ENCODE results near the gene CTBP2. TPM values are rescaled to one million over a fixed set of nuclear protein-coding genes. Genes with fewer than 3 reads are reported as not detected.

The CTBP2 gene
- total and polyA plus RNA-seq, 10 of the 15 experiments (the other 5 are each of a cell fraction or from before 2014, with no cell fraction given), result 0.02 to 0.72 (median 0.06) TPM; not detected in 2

DNA sequence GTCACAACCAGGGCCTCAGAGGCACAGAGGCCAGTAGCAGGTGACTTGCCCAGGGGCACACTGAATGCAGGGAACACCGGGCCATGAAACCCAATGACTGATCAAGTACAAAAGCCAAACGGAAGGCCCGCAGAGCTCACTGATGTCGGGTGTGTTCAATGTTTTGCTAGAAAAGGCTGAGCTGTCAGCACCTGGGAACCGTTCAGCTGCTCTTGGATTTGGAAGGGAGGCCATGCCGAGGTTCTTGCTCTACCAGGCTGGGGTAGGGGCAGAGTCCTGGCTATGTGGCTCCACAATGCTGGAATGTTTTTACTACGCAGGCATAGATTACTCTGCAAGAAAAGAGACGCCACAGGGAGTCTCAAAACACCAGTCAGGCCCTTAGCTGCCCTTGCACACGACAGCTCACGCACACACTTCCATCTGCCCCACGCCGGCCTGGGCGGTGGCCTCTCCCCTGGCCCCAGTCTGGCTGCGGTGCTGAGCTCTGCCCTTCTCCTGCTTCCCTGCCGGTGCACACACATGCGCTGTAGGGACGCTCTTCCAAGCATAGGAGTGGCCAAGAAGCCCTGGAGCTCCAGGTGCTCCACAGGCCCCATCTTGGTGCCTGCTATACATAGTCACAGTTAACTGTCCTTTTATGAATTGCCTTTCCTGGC is 138.5 kb downstream of the CTBP2 start:
- Histone ChIP-seq H3K9ac (ENCODE audit: control insufficient read depth, insufficient read depth, low read length) (no peak overlapping the region), H3K4me1 (ENCODE audit: control insufficient read depth, insufficient read depth, low read length) (no peaks in the 10 kb centered on the region), H4K20me1 (ENCODE audit: control insufficient read depth, insufficient read depth) (no peaks in the 10 kb centered on the region), H3K4me3 (no peak overlapping the region), H2AFZ (ENCODE audit: control insufficient read depth, low read depth, low read length) (no peak overlapping the region), H3K4me2 (ENCODE audit: control insufficient read depth, insufficient read depth) (no peak overlapping the region), H3K9me3 (replicated peaks; ENCODE audit: control insufficient read depth, insufficient read depth, low read length) (no peaks in the 10 kb centered on the region; the same call in 2 of the 3 replicates), H3K27me3 (replicated peaks in 1 of 2; ENCODE audit: control insufficient read depth in 2 of 2, insufficient read depth in 2 of 2, low read length in 1 of 2) (peaks cover 4 to 5% of the 10 kb centered on the region in 2 experiments; a peak in 3 of 4 replicates), H3K79me2 (ENCODE audit: control insufficient read depth, insufficient read depth, low read length) (no peaks in the 10 kb centered on the region), H3K27ac (ENCODE audit: control insufficient read depth, insufficient read depth) (no peak overlapping the region), H3K36me3 (ENCODE audit: control insufficient read depth in 2 of 2, insufficient read depth in 2 of 2, low read length in 1 of 2) (no peaks in the 10 kb centered on the region)
- CTCF ChIA-PET, result no interaction called here
- RAD21 ChIA-PET (ENCODE audit: unreplicated experiment), result no interaction called here
- no TSS peak for BruUV-seq (replicated peaks)
- in situ Hi-C loops (cut with MboI) (no loop called here), intact Hi-C loops (cut with micrococcal nuclease; ENCODE audit: unreplicated experiment) (no loop called here)
- 47% methylated on average over 16 of the region's 17 CpGs for WGBS (ENCODE audit: insufficient coverage, insufficient replicate concordance, low lambda C conversion rate, missing lambda C conversion rate)
- POLR2A ChIA-PET, result no interaction called here
- SMC1A ChIA-PET (ENCODE audit: uncharacterized antibody, unreplicated experiment), result no interaction called here
- TF ChIP-seq ZNF622 (IDR thresholded peaks at IDR 0.05) (no peak), SREBF2 (IDR thresholded peaks at IDR 0.05; ENCODE audit: low read length) (no peak), PAX5 (IDR thresholded peaks at IDR 0.05; ENCODE audit: borderline replicate concordance, low read depth, low read length) (no peak), NR2C2 (IDR thresholded peaks at IDR 0.05; ENCODE audit: borderline replicate concordance, control insufficient read depth, insufficient read length, low read depth) (no peak), NBN (IDR thresholded peaks at IDR 0.05) (no peak), CREB1 (IDR thresholded peaks at IDR 0.05; ENCODE audit: low read depth) (no peak), IRF4 (IDR thresholded peaks at IDR 0.05; ENCODE audit: low read depth, low read length) (no peak), ZNF384 (IDR thresholded peaks at IDR 0.05; ENCODE audit: borderline replicate concordance, low read depth, low read length) (no peak), JUND (IDR thresholded peaks at IDR 0.05; ENCODE audit: low read depth, low read length) (no peak), RAD51 (IDR thresholded peaks at IDR 0.05) (no peak), EZH2 (IDR thresholded peaks at IDR 0.05; ENCODE audit: borderline replicate concordance, control insufficient read depth, low read depth, low read length) (no peak), EED (IDR thresholded peaks at IDR 0.05; ENCODE audit: low read depth) (no peak)
- TF ChIP-seq, protein P1, sequence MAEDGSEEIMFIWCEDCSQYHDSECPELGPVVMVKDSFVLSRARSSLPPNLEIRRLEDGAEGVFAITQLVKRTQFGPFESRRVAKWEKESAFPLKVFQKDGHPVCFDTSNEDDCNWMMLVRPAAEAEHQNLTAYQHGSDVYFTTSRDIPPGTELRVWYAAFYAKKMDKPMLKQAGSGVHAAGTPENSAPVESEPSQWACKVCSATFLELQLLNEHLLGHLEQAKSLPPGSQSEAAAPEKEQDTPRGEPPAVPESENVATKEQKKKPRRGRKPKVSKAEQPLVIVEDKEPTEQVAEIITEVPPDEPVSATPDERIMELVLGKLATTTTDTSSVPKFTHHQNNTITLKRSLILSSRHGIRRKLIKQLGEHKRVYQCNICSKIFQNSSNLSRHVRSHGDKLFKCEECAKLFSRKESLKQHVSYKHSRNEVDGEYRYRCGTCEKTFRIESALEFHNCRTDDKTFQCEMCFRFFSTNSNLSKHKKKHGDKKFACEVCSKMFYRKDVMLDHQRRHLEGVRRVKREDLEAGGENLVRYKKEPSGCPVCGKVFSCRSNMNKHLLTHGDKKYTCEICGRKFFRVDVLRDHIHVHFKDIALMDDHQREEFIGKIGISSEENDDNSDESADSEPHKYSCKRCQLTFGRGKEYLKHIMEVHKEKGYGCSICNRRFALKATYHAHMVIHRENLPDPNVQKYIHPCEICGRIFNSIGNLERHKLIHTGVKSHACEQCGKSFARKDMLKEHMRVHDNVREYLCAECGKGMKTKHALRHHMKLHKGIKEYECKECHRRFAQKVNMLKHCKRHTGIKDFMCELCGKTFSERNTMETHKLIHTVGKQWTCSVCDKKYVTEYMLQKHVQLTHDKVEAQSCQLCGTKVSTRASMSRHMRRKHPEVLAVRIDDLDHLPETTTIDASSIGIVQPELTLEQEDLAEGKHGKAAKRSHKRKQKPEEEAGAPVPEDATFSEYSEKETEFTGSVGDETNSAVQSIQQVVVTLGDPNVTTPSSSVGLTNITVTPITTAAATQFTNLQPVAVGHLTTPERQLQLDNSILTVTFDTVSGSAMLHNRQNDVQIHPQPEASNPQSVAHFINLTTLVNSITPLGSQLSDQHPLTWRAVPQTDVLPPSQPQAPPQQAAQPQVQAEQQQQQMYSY (CRISPR knock-in tag; IDR thresholded peaks at IDR 0.05), result no peak
- TF ChIP-seq, protein P2, sequence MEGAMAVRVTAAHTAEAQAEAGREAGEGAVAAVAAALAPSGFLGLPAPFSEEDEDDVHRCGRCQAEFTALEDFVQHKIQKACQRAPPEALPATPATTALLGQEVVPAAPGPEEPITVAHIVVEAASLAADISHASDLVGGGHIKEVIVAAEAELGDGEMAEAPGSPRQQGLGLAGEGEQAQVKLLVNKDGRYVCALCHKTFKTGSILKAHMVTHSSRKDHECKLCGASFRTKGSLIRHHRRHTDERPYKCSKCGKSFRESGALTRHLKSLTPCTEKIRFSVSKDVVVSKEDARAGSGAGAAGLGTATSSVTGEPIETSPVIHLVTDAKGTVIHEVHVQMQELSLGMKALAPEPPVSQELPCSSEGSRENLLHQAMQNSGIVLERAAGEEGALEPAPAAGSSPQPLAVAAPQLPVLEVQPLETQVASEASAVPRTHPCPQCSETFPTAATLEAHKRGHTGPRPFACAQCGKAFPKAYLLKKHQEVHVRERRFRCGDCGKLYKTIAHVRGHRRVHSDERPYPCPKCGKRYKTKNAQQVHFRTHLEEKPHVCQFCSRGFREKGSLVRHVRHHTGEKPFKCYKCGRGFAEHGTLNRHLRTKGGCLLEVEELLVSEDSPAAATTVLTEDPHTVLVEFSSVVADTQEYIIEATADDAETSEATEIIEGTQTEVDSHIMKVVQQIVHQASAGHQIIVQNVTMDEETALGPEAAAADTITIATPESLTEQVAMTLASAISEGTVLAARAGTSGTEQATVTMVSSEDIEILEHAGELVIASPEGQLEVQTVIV (IDR thresholded peaks at IDR 0.05; ENCODE audit: borderline replicate concordance, partially characterized antibody), result no peak
- TF ChIP-seq, protein P3, sequence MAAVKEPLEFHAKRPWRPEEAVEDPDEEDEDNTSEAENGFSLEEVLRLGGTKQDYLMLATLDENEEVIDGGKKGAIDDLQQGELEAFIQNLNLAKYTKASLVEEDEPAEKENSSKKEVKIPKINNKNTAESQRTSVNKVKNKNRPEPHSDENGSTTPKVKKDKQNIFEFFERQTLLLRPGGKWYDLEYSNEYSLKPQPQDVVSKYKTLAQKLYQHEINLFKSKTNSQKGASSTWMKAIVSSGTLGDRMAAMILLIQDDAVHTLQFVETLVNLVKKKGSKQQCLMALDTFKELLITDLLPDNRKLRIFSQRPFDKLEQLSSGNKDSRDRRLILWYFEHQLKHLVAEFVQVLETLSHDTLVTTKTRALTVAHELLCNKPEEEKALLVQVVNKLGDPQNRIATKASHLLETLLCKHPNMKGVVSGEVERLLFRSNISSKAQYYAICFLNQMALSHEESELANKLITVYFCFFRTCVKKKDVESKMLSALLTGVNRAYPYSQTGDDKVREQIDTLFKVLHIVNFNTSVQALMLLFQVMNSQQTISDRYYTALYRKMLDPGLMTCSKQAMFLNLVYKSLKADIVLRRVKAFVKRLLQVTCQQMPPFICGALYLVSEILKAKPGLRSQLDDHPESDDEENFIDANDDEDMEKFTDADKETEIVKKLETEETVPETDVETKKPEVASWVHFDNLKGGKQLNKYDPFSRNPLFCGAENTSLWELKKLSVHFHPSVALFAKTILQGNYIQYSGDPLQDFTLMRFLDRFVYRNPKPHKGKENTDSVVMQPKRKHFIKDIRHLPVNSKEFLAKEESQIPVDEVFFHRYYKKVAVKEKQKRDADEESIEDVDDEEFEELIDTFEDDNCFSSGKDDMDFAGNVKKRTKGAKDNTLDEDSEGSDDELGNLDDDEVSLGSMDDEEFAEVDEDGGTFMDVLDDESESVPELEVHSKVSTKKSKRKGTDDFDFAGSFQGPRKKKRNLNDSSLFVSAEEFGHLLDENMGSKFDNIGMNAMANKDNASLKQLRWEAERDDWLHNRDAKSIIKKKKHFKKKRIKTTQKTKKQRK (IDR thresholded peaks at IDR 0.05; ENCODE audit: low read depth, low read length), result no peak
- DNase-seq (ENCODE audit: low read depth, low spot score), result no peak
- no peak for FAIRE-seq
- ATAC-seq, result no peak

All from GM12878 (cell line).